GM19467 (cell line): Measurements from ENCODE around the gene NCKAP5.
A peak's percentile ranks its signal among the peaks of the same experiment; 100 is the strongest.

Source experiments
- ATAC-seq: cut with Tn5 transposase; IDR thresholded peaks from one replicate; pipeline ENCODE4 v1.9.1; 2021; ENCODE audit warnings: mild to moderate bottlenecking, moderate library complexity; ENCODE audit not compliant: unreplicated experiment

Gene NCKAP5

GRCh38 chr2:133498662-133499585 is 69.3 kb downstream of the NCKAP5 start:
- ATAC-seq = peak; percentile 49

- no peak for ATAC-seq
These were observed 70.2 kb downstream of the NCKAP5 start for GRCh38 chr2:133497951-133498565.

GRCh38 chr2:133497270-133497893 is 70.9 kb downstream of the NCKAP5 start:
- no peak for ATAC-seq

GRCh38 chr2:133496501-133497269 is 71.6 kb downstream of the NCKAP5 start:
- no peak for ATAC-seq

GRCh38 chr2:133495226-133495625 is 73.0 kb downstream of the NCKAP5 start:
- no peak for ATAC-seq

- no peak for ATAC-seq
These were observed 75.4 kb downstream of the NCKAP5 start for GRCh38 chr2:133492719-133493380.

GRCh38 chr2:133490411-133490980 is 77.8 kb downstream of the NCKAP5 start:
- no peak for ATAC-seq

- ATAC-seq = no peak
These were observed 78.4 kb downstream of the NCKAP5 start for GRCh38 chr2:133489641-133490410.

- no peak for ATAC-seq
These were observed 79.1 kb downstream of the NCKAP5 start for GRCh38 chr2:133489146-133489545.

GRCh38 chr2:133486771-133487191 is 81.5 kb downstream of the NCKAP5 start:
- no peak for ATAC-seq

GRCh38 chr2:133485868-133486267 is 82.4 kb downstream of the NCKAP5 start:
- ATAC-seq = no peak

- peak; percentile 65 for ATAC-seq
These were observed 83.5 kb downstream of the NCKAP5 start for GRCh38 chr2:133484784-133485183.

- no peak for ATAC-seq
These were observed 84.2 kb downstream of the NCKAP5 start for GRCh38 chr2:133484106-133484505.

- ATAC-seq = no peak
These were observed 85.1 kb downstream of the NCKAP5 start for GRCh38 chr2:133483181-133483580.

GRCh38 chr2:133480707-133481429 is 87.4 kb downstream of the NCKAP5 start:
- ATAC-seq = no peak

GRCh38 chr2:133477616-133477990 is 90.7 kb downstream of the NCKAP5 start:
- no peak for ATAC-seq

GRCh38 chr2:133476931-133477615 is 91.2 kb downstream of the NCKAP5 start:
- ATAC-seq = no peak

GRCh38 chr2:133476286-133476685 is 92.0 kb downstream of the NCKAP5 start:
- ATAC-seq = no peak
